Kidney (tissue), 14 donors: ENCODE data around the gene MAML2. TPM values are rescaled to one million over a fixed set of nuclear protein-coding genes. Genes with fewer than 3 reads are reported as not detected.
A peak's percentile ranks its signal among the peaks of the same experiment; 100 is the strongest.

Experiments
- DNase-seq, 5 donors: peaks; one replicate each; pipeline ENCODE4 v3.0.0-alpha.2; 2013 to 2020
- FAIRE-seq: peaks from 2 replicates; lab custom pipeline; 2012; peaks lifted over from hg19 to GRCh38; lab: Jason Lieb, UNC
- H3K27ac ChIP-seq, 2 donors: one replicate each; pipeline ENCODE4 v1.7.0; 2013; ENCODE audit warnings: low read depth in 2 of 2, low read length in 2 of 2, inconsistent platforms in 1 of 2
- H3K27me3 ChIP-seq: one replicate; pipeline ENCODE4 v1.7.1; 2013; ENCODE audit warnings: low read length, inconsistent platforms; ENCODE audit not compliant: control insufficient read depth, insufficient read depth
- H3K36me3 ChIP-seq, 3 donors: one replicate each; pipeline versions ENCODE4 v1.7.0 to v1.7.1; 2013; ENCODE audit warnings: low read length in 3 of 3, control low read depth in 1 of 3, inconsistent platforms in 1 of 3; ENCODE audit not compliant: insufficient read depth in 3 of 3, control insufficient read depth in 2 of 3
- H3K4me1 ChIP-seq, 3 donors: one replicate each; pipeline versions ENCODE4 v1.7.0 to v1.7.1; 2013; ENCODE audit warnings: low read length in 3 of 3, inconsistent platforms in 1 of 3, low read depth in 1 of 3; ENCODE audit not compliant: control insufficient read depth in 2 of 3, insufficient read depth in 2 of 3
- H3K4me3 ChIP-seq, 3 donors: one replicate each; pipeline versions ENCODE4 v1.7.0 to v1.8.1; 2013; ENCODE audit warnings: low read length in 3 of 3, control low read depth in 1 of 3, inconsistent platforms in 1 of 3
- H3K9ac ChIP-seq, 3 donors: one replicate each; pipeline versions ENCODE4 v1.7.0 to v1.7.1; 2013; ENCODE audit warnings: low read length in 3 of 3, control low read depth in 1 of 3, inconsistent platforms in 1 of 3
- H3K9me3 ChIP-seq, 3 donors: one replicate each; pipeline versions ENCODE4 v1.7.0 to v1.7.1; 2013; ENCODE audit warnings: low read length in 3 of 3, control low read depth in 1 of 3, inconsistent platforms in 1 of 3; ENCODE audit not compliant: control insufficient read depth in 2 of 3, insufficient read depth in 1 of 3
- CTCF ChIP-seq: IDR thresholded peaks from 3 replicates; pipeline ENCODE4 v1.5.1; 2012; ENCODE audit warnings: mild to moderate bottlenecking, moderate library complexity, borderline replicate concordance; ENCODE audit not compliant: insufficient read depth; ENCODE audit errors: extremely low read depth
- intact Hi-C: fragments of 100-400 bp; cut with DNase I; formaldehyde crosslinking; loops from one replicate; pipeline ENCODE4 v1.11.1; 2022
- polyA plus RNA-seq: library from polyadenylated mRNA; stranded (reverse); fragments of 350-450 nt; fragmentation: Illumina TruSeq; extraction: RNeasy Lipid Tissue Mini Kit (QIAGEN cat#74804); gene quantifications from one replicate; pipeline ENCODE4 v1.2.3, GENCODE V29; 2014; ENCODE audit warnings: low read depth, low replicate concordance; ENCODE audit not compliant: insufficient read depth
- total RNA-seq: library from RNA; stranded (reverse); fragmentation: NEBNext Ultra II Directional; extraction: Animal tissue kit (Norgen Biotek cat#: 25700); gene quantifications from one replicate; pipeline ENCODE4 v1.2.1, GENCODE V29; 2021
- donor health status: control.
- donor health status: control.
- donor health status: control.
- donor health status: control.
- donor health status: control.
- donor health status: DM: yes; HTN: yes; CAD: no.
- donor health status: Normal renal cell carcinoma (clear cell type).

MAML2 gene
- total and polyA plus RNA-seq, 2 donors from 2014 or later, result 4.9 to 32.3 TPM

GRCh38 chr11:96101146-96101545 is 241.8 kb downstream of the MAML2 start:
- DNase-seq (no peak), FAIRE-seq (no peak)
- H3K4me3 ChIP-seq, result no peak overlapping the region
- intact Hi-C loops, result no loop called here
- H3K9ac ChIP-seq, result no peak overlapping the region
- no peak for TF ChIP-seq CTCF
- no peaks in the 10 kb centered on the region for H3K27me3 ChIP-seq
- H3K36me3 ChIP-seq, result no peaks in the 10 kb centered on the region
- H3K4me1 ChIP-seq, result peaks cover 16 to 44% (median 18%) of the 10 kb centered on the region in 3 donors
- no peaks in the 10 kb centered on the region for H3K9me3 ChIP-seq
- H3K27ac ChIP-seq, result peak overlapping the region in 1 of 2 donors; percentile 32

- peak overlapping the region in 1 of 3 donors; percentile 38 for H3K9ac ChIP-seq
- no peak for FAIRE-seq
- H3K27ac ChIP-seq, result peak overlapping the region; percentile 85 to 94
- H3K9me3 ChIP-seq, result no peaks in the 10 kb centered on the region
- no peak for TF ChIP-seq CTCF
- H3K4me3 ChIP-seq, result no peak overlapping the region
- no peaks in the 10 kb centered on the region for H3K27me3 ChIP-seq
- intact Hi-C loops, result no loop called here
- DNase-seq, result peak in 2 of 5 donors; percentile 56 to 66
- H3K4me1 ChIP-seq, result peaks cover 16 to 56% (median 19%) of the 10 kb centered on the region in 3 donors
- H3K36me3 ChIP-seq, result no peaks in the 10 kb centered on the region
Measured at GRCh38 chr11:96098511-96099241, 244.3 kb downstream of the MAML2 start.

GRCh38 chr11:96097844-96098421 is 245.1 kb downstream of the MAML2 start:
- H3K27ac ChIP-seq, result peak overlapping the region; percentile 85 to 94
- H3K36me3 ChIP-seq, result peaks cover 0 to 1% (median 0%) of the 10 kb centered on the region in 3 donors
- DNase-seq, result no peak
- no peak for FAIRE-seq
- H3K4me1 ChIP-seq, result peaks cover 14 to 59% (median 15%) of the 10 kb centered on the region in 3 donors
- no peak overlapping the region for H3K4me3 ChIP-seq
- intact Hi-C loops, result no loop called here
- H3K27me3 ChIP-seq, result no peaks in the 10 kb centered on the region
- H3K9ac ChIP-seq, result peak overlapping the region in 1 of 3 donors; percentile 38
- TF ChIP-seq CTCF, result no peak
- no peaks in the 10 kb centered on the region for H3K9me3 ChIP-seq
